NCI-H2081 treated with DMSO at 0.1 percent for 48 hours (cell line): ENCODE data around the gene PFDN6.
"Not testable (repeated sequence)": the region's sequence is repeated elsewhere in the genome, so short reads cannot be mapped to it uniquely, and the experiment has no call there.

Experiments
- DNase-seq: peaks from one replicate; lab custom pipeline; 2025; lab: John Stamatoyannopoulos, UW

Gene PFDN6

GRCh38 chr6:33273924-33274902, 15.2 kb upstream of the PFDN6 start:
- DNase-seq, result no peak

- not testable (repeated sequence) for DNase-seq
Measured at GRCh38 chr6:33275795-33276580, 13.4 kb upstream of the PFDN6 start.

GRCh38 chr6:33276581-33276863, 12.9 kb upstream of the PFDN6 start:
- DNase-seq, result no peak

GRCh38 chr6:33276864-33277662, 12.3 kb upstream of the PFDN6 start, which contains the start of gene B3GALT4:
Gene B3GALT4, plus strand, starts transcription at chr6:33277123. Its CDS starts 297 bp downstream, at chr6:33277420.
- no peak for DNase-seq

GRCh38 chr6:33277663-33278391, 11.6 kb upstream of the PFDN6 start:
- no peak for DNase-seq

- no peak for DNase-seq
Measured at GRCh38 chr6:33278392-33278741, 11.0 kb upstream of the PFDN6 start.

- no peak for DNase-seq
Measured at GRCh38 chr6:33278810-33279209, 10.6 kb upstream of the PFDN6 start.

- no peak for DNase-seq
Measured at GRCh38 chr6:33279257-33279695, 10.1 kb upstream of the PFDN6 start.

GRCh38 chr6:33279971-33280511, 9.4 kb upstream of the PFDN6 start:
- no peak for DNase-seq

GRCh38 chr6:33280539-33280938, 8.9 kb upstream of the PFDN6 start:
- DNase-seq, result no peak

- DNase-seq, result not testable (repeated sequence)
Measured at GRCh38 chr6:33285214-33285613, 4.2 kb upstream of the PFDN6 start.

- DNase-seq, result no peak
Measured at GRCh38 chr6:33286946-33287914, 2.2 kb upstream of the PFDN6 start.

GRCh38 chr6:33288141-33288920, 1.1 kb upstream of the PFDN6 start:
- DNase-seq, result no peak

- no peak for DNase-seq
Measured at GRCh38 chr6:33289784-33290315, 449 bp downstream of the PFDN6 start.

GRCh38 chr6:33290459-33290858, 1.1 kb downstream of the PFDN6 start:
- no peak for DNase-seq

GRCh38 chr6:33292996-33293682, 3.7 kb downstream of the PFDN6 start:
- no peak for DNase-seq

GRCh38 chr6:33294086-33294823, 4.9 kb downstream of the PFDN6 start:
- no peak for DNase-seq
